Cortex of kidney (tissue), 1 donor: ENCODE data around the gene EYS.
"Not testable (repeated sequence)": the region's sequence is repeated elsewhere in the genome, so short reads cannot be mapped to it uniquely, and the experiment has no call there.

Experiments used
- DNase-seq: peaks from one replicate; lab custom pipeline; 2025; lab: John Stamatoyannopoulos, UW

EYS gene

GRCh38 chr6:63821442-63821841 lies 1885.6 kb downstream of the EYS start:
- no peak for DNase-seq

GRCh38 chr6:63819831-63820230 lies 1887.2 kb downstream of the EYS start:
- DNase-seq: no peak

GRCh38 chr6:63817492-63818050 lies 1889.5 kb downstream of the EYS start:
- DNase-seq: no peak

GRCh38 chr6:63816982-63817436 lies 1890.0 kb downstream of the EYS start:
- DNase-seq: no peak

GRCh38 chr6:63816401-63816981 lies 1890.5 kb downstream of the EYS start:
- no peak for DNase-seq

GRCh38 chr6:63814459-63814858 lies 1892.6 kb downstream of the EYS start:
- DNase-seq: no peak

GRCh38 chr6:63813566-63814120 lies 1893.4 kb downstream of the EYS start:
- no peak for DNase-seq

GRCh38 chr6:63808576-63808975 lies 1898.5 kb downstream of the EYS start:
- no peak for DNase-seq

GRCh38 chr6:63807056-63807455 lies 1900.0 kb downstream of the EYS start:
- DNase-seq: no peak

GRCh38 chr6:63806573-63806913 lies 1900.5 kb downstream of the EYS start:
- no peak for DNase-seq

GRCh38 chr6:63805808-63806572 lies 1901.0 kb downstream of the EYS start:
- no peak for DNase-seq

- DNase-seq: no peak
These were observed 1901.7 kb downstream of the EYS start for GRCh38 chr6:63805345-63805744.

GRCh38 chr6:63804381-63804956 lies 1902.6 kb downstream of the EYS start:
- DNase-seq: no peak

GRCh38 chr6:63803371-63803770 lies 1903.7 kb downstream of the EYS start:
- DNase-seq: no peak

GRCh38 chr6:63802606-63803206 lies 1904.3 kb downstream of the EYS start:
- no peak for DNase-seq

GRCh38 chr6:63800386-63800785 lies 1906.6 kb downstream of the EYS start:
- not testable (repeated sequence) for DNase-seq

GRCh38 chr6:63799813-63800212 lies 1907.2 kb downstream of the EYS start:
- DNase-seq: no peak

- no peak for DNase-seq
These were observed 1907.7 kb downstream of the EYS start for GRCh38 chr6:63799313-63799712.

GRCh38 chr6:63798378-63798777 lies 1908.6 kb downstream of the EYS start:
- DNase-seq: no peak

GRCh38 chr6:63797721-63798120 lies 1909.3 kb downstream of the EYS start:
- DNase-seq: no peak

- no peak for DNase-seq
These were observed 1911.2 kb downstream of the EYS start for GRCh38 chr6:63795826-63796225.

- no peak for DNase-seq
These were observed 1912.0 kb downstream of the EYS start for GRCh38 chr6:63795006-63795405.
